NOMO-1 treated with DMSO at 0.1 percent for 48 hours (cell line): Measurements from ENCODE around the gene MYO16.

Experiments
- DNase-seq: peaks from one replicate; lab custom pipeline; 2025; ENCODE audit not compliant: unreplicated experiment; lab: John Stamatoyannopoulos, UW

The MYO16 gene

DNA sequence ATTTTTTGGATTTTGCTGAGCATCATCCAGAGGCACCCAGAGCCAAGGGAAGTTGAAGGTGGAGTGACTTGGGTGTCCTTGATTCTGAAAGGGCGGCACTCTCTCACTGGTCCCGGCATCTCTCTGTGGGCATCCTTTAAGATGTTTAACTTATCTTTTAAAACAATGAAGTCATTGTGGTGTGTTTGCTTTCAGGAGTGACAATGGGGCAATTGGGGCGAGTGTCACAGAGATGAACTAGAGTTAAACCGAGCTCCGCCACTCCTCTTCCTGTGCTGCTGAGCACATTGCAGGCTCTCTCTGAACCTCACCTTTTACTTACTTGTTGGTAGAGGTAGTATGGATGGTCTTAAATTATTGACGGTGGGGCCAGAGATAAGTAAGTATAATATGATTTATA is 295.7 kb downstream of the MYO16 start:
- no peak for DNase-seq

DNA sequence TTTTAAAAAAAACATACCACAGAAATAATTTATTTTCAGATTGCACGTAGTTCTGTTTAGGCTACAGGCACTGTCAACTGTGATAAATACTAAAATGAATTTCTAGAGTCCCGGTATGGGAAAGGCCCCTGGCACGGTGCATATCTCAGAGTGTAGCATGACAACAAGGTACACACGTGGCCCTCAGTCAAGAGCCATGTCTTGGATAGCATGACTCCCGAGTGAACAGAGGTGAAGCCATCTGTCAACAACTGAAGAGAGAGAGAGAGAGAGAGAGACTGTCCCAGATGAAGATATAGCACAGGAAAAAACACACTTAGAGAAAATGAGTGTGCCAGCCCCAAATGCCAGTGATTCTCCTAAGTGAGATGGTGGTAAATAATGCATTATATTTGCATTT is 297.5 kb downstream of the MYO16 start:
- DNase-seq: no peak

DNA sequence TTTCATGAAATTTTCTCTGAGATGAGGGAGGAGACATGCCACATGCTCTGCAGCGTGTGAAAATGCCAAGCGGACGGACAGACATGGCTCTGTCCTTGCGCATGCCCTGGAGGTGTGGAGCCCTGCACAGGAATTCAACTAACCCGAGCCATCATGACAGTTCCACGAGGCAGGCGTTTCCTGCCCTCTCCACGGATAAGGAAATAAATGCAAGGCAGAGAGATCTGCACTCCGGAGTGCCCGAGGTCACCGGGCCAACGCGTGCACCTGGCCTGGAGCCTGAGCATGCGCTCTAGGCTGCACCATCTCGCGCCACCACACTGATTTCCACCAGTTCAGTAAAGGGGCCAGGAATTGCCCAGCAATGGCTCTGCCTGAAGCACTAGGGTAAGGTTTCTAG is 298.2 kb downstream of the MYO16 start:
- DNase-seq: no peak

DNA sequence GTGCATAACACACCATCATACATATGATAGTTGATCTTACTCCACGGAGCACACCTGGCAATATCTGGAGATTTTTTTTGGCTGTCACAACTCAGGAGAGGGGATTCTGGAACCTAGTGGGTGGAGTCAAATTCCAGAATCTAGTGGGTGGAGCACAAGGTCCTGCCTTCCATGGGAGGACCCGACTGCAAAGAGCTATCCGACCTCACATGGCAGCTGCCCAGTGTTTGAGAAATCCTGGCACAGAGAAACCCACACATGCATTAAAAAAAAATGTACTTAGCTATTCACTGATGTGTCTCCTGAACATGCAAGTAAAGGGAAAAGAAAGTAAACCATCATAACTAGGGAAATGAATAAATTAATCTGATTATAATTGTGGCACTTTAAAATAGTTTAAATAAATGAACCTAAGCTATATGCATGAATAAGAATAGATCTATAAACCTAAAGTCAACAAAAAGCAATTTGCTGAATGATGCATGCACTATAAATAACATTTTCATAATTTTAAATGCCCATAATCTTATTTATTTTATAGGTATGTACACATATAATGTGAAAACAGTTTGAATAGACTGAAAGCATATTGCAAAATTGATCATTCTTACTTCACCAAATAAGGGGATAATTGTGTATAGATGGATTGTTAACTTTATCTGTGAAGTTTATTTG is 300.3 kb downstream of the MYO16 start:
- no peak for DNase-seq

DNA sequence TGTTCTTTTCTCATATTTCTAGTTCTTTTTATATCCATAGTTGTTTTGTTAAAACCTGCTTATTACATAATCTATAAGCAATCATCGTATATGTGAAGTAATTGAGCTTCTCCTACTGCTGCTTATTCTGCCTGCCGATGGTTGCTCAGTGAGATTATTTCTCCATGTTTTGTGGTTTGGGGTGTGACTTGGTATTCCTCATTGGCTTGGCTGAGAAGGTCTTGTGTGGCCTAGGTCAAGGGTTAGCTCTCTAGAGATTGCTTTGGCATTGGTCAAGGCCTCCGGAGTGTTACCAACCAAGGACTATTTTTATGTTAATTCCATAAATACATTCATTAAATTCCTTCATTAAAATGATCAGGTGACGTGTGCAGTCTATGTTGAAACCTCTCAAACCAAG is 302.8 kb downstream of the MYO16 start:
- DNase-seq: peak; percentile 45

DNA sequence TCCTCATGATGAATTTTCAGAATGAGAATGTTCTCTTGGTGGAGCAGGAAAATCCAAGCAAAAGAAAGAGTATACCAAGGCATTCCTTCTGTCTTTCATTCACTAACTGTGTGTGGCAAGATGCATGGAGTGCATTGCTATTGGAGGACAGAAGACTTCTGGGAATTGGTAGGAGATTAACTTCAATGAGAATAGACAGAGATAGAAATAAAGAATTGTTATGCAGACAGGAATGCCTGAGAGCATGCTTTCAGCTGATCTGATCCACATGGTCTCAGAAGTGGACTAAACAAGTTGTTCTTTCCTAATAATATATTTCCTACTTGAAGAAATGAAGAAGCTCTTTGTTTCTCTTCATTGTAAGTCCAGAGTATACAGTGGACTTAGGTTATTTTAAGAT is 303.6 kb downstream of the MYO16 start:
- no peak for DNase-seq

DNA sequence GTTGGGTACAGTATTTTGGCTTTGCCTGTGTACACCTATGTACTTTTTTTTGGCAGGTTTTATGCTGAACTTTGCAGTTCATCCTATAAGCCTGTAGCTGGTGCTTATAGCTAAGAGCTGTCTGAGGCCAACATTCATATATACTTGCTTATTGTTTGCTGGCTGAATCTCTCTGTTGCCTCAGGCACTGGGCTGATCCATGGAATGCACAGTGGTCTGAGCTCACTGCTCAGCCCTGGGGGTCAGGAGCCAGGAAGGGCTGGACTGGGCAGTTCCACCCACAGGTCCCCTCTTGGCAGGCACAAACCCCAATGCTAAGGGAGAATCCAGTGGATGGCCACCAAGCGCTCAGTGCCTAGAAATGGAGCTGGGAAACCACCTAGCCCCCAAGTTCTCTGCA is 308.7 kb downstream of the MYO16 start:
- no peak for DNase-seq

DNA sequence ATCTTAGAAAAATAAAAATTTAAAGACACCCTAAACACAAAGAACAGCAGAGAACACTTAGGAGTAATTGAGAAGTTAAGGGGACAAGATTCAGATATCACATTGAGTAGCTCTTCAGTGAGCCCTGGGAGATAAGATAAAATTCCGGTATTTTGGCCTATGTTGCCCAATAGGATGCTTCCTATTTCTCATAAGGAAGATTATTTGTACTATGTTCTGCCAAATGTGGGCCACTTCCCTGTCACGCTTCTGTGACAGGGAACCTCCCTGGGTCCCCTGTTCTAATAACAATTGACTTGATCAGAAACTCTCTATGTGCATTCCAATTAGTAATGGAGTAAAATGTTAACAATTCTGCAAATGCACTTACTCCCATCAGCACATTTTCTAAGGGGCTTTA is 310.7 kb downstream of the MYO16 start:
- no peak for DNase-seq

DNA sequence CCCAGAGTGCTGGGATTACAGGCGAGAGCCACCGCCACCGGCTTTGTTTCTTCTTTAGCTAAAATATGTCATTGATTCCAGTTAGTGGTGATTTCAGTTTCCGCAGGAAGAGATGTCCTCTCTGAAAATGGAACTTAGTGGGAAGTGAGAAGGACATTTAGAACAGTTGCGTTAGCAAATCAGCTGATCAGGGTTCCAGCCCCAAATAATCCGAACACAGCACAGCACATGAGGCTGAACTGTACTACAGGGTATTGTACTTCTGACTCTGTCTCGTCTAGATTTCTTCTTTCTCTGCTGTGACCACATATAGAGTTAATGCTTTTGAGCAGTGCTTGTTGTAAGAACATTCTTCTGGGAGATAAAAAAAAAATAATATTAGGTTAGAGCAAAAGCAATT is 314.4 kb downstream of the MYO16 start:
- no peak for DNase-seq

DNA sequence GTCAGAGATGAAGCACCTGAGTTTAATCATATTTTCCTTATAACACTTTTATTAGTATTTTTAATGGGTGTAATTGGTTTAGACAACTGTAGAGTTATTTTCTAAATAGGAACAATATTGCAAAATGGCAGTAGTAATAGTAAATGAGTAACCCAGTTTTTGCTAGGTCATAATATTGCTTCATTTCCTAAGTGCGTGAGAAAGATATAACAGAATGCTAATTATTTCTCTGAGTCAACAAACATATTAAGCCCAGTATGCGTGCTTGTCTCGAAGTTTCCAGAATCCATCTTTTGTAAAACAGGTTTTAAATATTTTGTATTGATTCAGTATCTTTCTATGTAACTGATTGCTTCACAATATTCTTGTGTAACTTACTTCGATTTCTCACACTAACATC is 315.3 kb downstream of the MYO16 start:
- DNase-seq: peak; percentile 83

DNA sequence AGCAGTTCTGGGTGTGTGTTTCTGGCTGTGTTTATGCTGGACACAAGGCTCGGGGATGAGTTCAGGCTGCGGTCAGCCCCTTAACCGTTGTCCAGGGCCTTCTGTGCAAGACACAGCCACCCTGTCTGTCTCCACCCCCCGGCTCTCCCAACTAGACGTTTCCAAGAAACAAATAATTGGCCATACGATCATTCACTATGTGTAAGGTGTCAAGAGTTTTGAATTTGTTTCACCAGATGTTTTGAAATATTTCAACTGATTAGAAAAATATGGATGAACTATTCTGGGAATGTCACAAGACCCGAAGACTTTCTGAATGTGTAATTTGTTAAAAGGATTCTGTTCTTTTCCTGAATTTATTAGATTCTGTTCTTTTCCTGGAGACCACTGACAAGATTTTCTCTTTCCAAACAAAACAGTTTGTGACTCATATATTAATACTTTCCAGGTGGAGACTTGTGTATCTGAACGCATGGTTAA is 318.2 kb downstream of the MYO16 start:
- DNase-seq: no peak

DNA sequence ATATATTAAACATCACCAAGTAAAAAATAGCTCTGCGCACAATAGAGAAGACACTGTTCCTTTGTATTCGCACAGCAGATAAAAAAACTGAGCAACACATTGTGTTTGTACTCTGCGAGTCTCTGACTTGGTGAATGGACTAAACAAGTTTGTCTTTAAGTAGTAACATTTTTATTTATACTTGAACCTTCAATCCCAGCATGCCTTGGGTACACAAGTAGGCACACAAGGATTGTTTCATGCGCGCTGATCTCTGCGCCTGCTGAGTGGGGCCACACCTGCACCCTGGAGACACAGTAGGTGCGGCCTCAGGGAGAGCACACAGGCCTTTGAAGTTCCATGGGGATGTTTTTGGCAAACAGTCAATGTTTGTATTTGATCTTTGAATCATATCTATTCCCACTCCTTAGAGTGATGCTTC is 318.9 kb downstream of the MYO16 start:
- DNase-seq: no peak

DNA sequence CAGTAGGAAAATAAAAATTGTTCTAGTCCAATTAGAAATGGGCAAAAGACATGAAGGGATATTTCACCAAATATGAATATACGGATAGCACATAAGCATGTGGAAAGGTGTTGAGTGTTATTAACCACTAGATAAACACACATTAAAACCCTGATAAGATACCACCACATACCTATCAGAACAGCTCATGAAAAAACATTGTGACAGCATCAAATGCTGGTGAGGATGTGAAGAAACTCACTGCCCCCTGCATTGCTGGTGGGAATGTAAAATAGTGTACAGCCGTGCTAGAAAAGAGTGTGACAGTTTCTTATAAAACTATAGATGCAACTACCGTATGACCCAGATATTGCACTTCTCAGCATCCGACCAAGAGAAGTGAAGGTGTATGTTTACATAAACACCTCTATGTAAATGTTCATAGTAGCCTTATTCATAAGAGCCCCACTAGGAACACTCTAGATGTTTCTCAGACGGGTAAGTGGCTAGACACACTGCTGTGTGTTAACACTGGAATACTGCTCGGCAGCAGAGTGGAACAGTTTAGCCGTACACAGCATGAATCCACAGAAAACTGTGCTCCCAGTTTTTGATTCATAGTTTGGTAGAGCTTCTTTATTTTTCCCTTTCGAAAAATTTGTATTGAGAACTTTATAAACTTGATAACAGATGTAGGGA is 321.1 kb downstream of the MYO16 start:
- DNase-seq: no peak

DNA sequence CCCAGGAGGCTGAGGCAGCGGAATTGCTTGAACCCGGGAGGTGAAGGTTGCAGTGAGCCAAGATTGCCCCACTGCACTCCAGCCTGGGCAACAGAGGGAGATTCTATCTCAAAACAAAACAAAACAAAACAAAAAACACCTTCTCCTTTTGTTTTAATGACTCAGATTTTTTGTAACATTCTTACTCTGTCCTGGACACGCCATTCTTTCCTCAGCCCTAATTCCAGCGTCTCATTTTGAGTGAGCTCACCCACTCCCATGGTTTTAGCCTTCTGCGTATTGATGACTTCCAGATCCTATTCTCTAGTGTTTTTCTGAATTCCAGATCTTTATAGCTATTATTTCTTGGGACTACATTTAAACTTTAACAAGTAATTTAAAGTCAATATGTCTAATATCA is 326.3 kb downstream of the MYO16 start:
- no peak for DNase-seq

DNA sequence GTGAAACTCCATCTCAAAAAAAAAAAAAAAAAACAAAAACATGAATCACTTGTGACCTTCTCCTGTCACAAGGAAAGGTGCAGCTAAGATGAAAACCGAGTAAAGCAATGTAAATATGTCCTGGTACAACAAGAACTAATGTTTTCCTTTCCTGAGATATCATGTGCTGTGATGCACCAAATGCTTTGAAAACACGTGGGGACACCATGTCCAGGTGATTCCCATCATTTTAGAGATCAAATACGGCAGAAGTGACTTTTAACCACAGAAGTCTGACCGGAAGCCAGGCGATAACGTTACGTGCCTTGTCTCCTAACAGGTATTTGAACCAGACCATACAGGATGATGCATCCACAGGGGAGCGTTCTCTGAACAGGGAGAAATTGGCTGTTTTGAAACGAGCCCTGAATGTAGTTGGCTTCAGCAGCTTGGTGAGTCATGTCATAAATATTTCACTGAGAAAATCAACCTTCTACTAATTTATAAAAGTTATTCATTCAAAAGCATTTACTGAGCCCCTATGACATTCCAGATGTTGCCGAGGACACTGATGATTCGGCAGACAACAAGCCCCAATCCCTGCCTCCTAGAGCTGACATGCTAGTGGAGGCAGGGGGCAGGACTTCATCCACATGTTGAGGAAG is 328.1 kb downstream of the MYO16 start:
- no peak for DNase-seq

DNA sequence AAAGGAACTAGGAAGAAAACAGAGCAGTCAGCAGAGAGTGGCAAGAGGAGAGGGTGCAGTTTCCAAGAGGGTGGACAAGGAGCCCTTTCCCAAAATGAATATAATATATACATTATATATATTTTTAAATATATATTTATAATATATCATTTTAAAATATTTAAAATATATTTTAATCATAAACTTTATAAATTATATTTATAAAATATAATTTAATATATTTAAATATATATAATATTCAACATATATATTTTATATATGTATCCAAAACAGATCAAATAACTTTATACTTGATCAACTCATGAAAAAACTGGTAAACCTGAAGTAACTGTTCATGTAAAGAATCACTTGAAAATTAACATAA is 328.6 kb downstream of the MYO16 start:
- no peak for DNase-seq

DNA sequence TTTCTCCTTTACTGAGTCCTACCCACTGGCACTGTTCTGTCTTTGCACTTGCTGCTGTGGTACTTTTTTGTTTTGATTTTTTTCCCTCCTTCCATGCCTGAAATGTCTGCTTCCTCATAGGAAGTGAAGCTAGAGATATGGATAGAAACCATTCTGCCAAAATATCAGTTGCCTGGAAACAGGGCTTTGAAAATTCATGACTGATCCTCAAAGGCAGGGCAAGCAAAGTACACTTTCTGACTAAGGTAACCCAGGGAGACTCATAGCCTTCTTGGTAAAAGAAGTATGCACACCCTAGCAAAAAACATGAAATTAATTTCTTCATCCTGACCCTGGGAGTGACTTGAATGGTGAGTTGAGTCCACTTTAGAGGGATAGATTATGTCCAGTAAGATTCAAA is 329.8 kb downstream of the MYO16 start:
- DNase-seq: no peak

DNA sequence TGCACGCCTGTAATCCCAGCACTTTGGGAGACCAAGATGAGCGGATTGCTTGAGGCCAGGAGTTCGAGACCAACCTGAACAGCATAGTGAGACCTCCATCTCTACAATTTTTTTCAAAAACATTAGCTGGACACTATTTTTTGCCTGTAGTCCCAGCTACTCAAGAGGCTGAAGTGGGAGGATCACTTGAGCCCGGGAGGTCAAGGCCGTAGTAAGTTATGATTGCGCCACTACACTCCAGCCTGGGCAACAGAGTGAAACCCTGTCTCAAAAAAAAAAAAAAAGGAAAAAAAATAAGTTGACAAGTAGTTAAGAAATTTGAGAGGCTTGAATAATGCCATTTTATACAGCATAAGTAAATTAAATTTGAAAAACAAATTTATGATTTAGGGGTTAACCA is 330.6 kb downstream of the MYO16 start:
- no peak for DNase-seq

DNA sequence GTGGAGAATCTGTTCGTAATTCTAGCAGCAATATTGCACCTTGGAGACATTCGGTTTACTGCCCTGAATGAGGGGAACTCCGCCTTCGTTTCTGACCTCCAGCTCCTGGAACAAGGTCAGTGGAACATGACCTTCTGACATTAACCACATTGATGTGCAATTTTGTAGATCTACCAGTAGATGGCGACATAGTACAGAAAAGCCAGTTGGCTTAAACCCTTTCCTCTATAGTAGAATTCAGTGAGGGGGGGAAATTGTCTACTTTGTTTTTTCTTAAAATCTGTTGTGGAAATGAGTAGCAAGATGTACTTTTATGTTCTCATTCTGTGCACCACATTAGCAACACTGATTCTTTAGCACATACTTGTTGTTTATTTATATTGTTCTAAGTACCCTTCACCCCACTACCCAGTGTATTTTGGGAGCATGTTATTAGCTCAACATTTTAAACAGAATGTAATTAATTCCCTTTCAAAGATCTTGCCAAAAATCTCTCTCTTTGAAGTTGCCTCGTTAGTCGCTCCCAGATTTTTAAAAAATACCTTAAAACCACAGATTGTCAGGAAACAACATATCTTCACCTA is 332.2 kb downstream of the MYO16 start:
- DNase-seq: peak; percentile 83

DNA sequence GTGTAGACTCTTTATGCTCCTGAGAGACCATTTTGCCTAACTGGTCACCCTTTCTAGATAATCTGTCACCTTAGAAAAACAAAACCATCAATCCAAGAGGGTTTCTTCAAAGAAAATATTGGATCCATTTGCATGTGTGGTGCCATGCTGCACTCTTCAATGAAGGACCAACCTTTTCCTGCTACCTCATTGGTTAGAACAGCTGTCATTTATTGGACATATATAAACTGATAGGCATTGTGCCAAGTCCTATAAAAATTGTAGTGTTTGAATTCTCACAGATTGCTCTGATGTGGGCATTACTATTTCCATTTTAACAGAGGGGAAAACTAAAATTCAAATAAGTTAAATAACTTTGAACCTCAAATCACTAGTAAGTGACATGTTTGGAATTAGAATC is 333.2 kb downstream of the MYO16 start:
- DNase-seq: no peak

DNA sequence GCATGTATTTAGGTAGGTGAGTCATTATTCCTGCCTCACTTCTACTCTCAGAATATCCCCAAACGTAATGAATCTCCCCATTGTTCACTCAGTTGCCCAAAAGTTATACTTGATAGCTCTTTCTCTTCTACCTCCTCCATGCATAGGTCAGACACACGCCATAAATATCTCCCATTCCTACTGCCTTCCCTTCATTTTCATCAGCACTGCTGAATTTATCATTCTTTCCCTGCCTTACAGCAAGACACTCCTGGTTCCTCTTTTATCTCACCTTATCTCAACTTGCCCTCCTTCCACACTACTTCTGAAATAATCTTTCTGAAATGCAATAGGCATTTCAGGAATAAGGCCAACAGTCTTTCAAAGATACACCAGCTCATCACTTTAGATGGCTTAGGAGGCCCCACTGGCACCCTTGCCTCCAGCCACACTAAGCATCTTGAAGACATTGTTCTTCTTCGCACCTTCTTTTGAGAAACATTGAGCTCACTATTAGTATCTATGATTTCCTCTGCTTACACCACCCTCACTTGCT is 333.9 kb downstream of the MYO16 start:
- no peak for DNase-seq
